NB4 (cell line): Measurements from ENCODE around the gene BMPR1A.

ENCODE experiments used
- DNase-seq: peaks from one replicate; pipeline ENCODE4 v3.0.0; 2010; ENCODE audit warnings: low read depth
- H3K4me3 ChIP-seq: one replicate; pipeline ENCODE4 v1.5.1; 2011; ENCODE audit warnings: mild to moderate bottlenecking, low read depth, low read length, moderate library complexity
- CTCF ChIP-seq: IDR thresholded peaks from one replicate; pipeline ENCODE4 v1.5.1; 2012; ENCODE audit warnings: low read depth, low read length
- MAX ChIP-seq: IDR thresholded peaks from 2 replicates; pipeline ENCODE4 v1.6.1; 2011; ENCODE audit warnings: low read depth, low read length
- MYC ChIP-seq: IDR thresholded peaks from 2 replicates; pipeline ENCODE4 v1.6.1; 2011; ENCODE audit warnings: low read depth, low read length
- POLR2A ChIP-seq: IDR thresholded peaks from 2 replicates; pipeline ENCODE4 v1.6.1; 2011; ENCODE audit warnings: mild to moderate bottlenecking; ENCODE audit not compliant: insufficient read length; ENCODE audit errors: extremely low read depth

BMPR1A gene

DNA sequence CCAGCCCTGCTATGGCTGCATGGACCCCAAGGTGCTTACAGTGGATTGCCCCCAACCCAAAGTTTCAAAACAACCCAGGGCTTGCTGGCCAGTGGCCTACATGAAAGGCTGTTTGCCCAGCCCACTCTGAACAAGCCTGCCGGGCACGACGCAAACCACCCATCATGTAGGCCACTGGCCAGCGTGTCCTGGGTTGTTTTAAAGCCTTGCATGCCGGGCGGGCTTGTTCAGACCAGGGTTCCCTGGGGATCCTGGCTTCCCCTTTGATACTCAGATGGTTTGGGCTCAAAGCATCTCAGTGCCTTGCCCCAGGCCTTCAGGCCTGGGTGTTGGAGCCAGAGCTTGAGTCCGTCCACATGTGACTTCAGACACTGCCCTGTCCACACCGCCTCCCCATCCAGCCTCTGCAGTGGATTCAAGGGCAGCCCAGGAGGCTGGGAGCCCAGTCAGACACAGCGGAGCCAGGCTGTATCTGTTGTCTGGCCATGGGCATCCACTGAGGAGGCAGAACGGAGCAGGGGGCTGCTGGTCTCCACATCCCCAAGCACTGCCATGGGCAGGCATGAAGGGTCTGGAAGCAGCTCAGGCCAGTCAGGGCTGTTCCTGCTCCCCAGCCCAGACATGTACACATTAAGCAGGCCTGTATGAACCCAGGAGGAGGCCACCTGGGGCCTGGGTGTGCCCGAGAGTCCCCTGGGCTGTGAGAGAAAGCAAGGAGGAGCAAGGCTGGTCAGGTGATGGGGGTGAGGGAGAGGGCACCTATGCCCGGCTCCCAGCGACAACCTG, 207.8 kb downstream of the BMPR1A start:
- no peak overlapping the region for H3K4me3 ChIP-seq
- DNase-seq = peak; percentile 48
- TF ChIP-seq MYC (no peak), CTCF (no peak), MAX (no peak), POLR2A (no peak)

DNA sequence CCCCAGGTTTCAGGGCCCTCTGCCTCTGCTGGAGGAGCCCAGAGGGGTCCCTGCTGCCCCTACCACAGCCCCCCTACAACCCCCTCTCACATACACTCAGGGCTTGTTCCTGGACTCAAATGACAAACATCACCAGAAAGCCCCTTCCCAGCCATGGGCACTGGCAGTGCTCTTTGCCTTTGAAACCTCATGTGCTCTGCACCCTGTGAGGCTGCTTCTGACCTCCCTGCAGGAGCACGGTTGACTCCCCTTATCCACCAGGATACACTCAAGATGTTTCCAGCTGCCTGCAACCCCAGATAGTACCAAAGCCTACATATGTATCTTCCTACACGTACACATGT, 208.4 kb downstream of the BMPR1A start:
- no peak for DNase-seq
- no peak for TF ChIP-seq POLR2A
- no peak for TF ChIP-seq MAX
- no peak for TF ChIP-seq CTCF
- TF ChIP-seq MYC = no peak
- no peak overlapping the region for H3K4me3 ChIP-seq

DNA sequence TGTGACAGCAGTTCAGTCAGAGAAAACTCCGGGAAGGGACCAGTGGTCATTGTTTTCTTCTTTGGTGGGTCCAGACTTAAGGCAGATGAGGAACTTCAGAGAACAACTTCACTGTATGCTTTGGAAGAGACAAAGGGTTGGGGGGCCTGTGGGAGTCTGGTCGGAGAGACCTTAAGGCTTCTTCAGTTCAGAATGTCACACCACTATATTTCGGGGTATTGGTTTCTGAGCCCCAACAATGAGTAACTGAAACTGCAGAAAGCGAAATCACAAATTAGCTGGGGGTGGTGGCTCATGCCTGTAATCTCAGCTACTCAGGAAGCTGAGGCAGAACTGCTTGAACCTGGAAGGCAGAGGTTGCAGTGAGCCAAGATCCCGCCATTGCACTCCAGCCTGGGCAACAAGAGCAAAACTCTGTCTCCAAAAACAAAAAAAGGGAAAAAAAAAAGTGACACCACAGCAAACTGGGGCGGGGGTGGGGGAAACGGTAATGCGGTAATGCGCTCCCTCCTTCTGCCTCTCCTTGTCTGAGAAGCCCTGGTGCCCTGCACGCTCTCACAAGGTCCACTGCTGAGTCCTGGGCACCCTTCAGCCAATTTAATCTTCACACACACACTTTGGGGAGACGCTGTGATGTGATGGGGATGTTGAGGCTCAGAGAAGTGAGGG, 209.7 kb downstream of the BMPR1A start:
- TF ChIP-seq POLR2A (no peak), MAX (no peak), MYC (no peak), CTCF (no peak)
- no peak overlapping the region for H3K4me3 ChIP-seq
- no peak for DNase-seq

- H3K4me3 ChIP-seq = no peak overlapping the region
- TF ChIP-seq MAX (no peak), POLR2A (no peak), CTCF (no peak), MYC (no peak)
- no peak for DNase-seq
These were observed 211.1 kb downstream of the BMPR1A start for GRCh38 chr10:86967481-86967941.

DNA sequence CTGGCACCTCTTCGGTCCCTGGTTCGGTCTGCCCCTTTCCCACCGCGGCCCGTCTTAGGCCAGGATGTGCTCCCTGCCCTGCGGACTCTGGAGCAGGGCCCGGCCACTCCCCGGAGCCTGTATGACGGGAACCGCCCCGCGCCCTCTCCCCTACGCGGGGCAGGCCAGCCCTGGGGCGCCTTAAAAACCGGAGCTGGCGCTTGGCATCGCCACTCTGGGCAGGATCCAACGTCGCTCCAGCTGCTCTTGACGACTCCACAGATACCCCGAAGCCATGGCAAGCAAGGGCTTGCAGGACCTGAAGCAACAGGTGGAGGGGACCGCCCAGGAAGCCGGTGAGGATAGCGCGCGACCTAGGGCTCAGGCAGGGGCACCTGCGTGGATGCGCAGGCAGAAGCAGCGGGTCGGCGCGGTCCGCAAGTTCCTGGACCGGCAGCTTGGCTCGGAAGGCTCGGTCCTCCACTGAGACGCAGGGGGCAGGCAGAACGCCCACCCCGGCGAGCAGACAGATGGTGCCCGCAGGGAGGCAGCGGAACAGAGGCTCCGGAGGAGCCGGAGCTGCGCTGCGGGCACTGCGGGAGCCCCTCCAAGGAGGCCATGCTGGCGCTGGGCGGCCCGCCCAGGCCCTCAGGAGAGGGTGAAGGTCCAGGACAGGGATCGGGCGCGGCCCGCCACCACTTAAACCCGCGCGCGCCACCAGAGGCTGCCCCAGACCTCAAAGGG, 212.0 kb downstream of the BMPR1A start, which contains the start of gene ADIRF:
Gene ADIRF (plus strand): TSS at position 212 of the 723 bp plus-strand sequence. CDS start 63 bp downstream, at position 275.
- H3K4me3 ChIP-seq = no peak within 1 kb of the TSS
- no peak for DNase-seq
- TF ChIP-seq POLR2A (no peak), MAX (no peak), CTCF (no peak), MYC (no peak)
